SU-DHL-6 (cell line): Measurements from ENCODE around the gene PALMD.
A peak's percentile ranks its signal among the peaks of the same experiment; 100 is the strongest.

Experiments used
- CTCF ChIP-seq: fragments of 200-600 bp; sonication (generic); IDR thresholded peaks from one replicate; pipeline ENCODE4 v1.5.1; 2017; ENCODE audit warnings: antibody characterized with exemption, mild to moderate bottlenecking, low read length, moderate library complexity; ENCODE audit not compliant: insufficient read depth, poor library complexity, severe bottlenecking
- EZH2phosphoT487 ChIP-seq: fragments of 200-600 bp; sonication (generic), shearing (Covaris generic); conservative IDR thresholded peaks from 2 replicates; pipeline ENCODE4 v1.6.1; 2018; ENCODE audit warnings: mild to moderate bottlenecking, antibody characterized with exemption, low read length, moderate library complexity, mixed read lengths

- TF ChIP-seq CTCF (peak; percentile 69), EZH2phosphoT487 (no peak)
Observed at GRCh38 chr1:99685516-99686180, 39.7 kb downstream of the PALMD start.
